ENCODE results near the gene ZNF467. TPM values are rescaled to one million over a fixed set of nuclear protein-coding genes. Genes with fewer than 3 reads are reported as not detected.

The ZNF467 gene
- total and polyA plus RNA-seq, 2 experiments from 2014 or later = 0.10 to 0.40 TPM

DNA sequence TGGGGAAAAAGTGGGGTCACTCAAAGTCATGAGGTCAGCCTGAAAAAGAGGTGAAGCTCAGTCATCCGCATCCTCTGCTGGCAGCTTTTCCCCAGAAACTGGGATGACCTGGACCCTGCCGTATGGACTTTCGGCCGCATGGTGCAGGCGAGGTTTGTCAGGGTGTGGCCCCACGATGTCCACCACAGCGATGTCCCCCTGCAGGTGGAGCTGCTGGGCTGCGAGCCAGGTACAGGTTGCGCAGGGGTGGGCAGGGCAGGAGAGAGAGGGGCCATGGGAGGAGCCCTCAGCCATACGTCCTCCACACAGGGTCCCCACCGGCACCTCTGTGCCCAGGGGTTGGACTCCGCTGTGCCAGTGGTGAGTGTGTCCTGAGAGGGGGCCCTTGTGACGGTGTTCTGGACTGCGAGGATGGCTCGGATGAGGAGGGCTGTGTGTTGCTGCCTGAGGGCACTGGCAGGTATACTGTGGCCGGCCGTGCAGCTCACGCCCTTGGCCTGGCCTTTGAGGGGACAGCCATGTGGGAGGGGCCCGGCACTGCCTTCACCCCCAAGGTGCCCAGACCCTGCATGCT is 23.0 kb upstream of the ZNF467 start (continued):
- TF ChIP-seq, protein P1, sequence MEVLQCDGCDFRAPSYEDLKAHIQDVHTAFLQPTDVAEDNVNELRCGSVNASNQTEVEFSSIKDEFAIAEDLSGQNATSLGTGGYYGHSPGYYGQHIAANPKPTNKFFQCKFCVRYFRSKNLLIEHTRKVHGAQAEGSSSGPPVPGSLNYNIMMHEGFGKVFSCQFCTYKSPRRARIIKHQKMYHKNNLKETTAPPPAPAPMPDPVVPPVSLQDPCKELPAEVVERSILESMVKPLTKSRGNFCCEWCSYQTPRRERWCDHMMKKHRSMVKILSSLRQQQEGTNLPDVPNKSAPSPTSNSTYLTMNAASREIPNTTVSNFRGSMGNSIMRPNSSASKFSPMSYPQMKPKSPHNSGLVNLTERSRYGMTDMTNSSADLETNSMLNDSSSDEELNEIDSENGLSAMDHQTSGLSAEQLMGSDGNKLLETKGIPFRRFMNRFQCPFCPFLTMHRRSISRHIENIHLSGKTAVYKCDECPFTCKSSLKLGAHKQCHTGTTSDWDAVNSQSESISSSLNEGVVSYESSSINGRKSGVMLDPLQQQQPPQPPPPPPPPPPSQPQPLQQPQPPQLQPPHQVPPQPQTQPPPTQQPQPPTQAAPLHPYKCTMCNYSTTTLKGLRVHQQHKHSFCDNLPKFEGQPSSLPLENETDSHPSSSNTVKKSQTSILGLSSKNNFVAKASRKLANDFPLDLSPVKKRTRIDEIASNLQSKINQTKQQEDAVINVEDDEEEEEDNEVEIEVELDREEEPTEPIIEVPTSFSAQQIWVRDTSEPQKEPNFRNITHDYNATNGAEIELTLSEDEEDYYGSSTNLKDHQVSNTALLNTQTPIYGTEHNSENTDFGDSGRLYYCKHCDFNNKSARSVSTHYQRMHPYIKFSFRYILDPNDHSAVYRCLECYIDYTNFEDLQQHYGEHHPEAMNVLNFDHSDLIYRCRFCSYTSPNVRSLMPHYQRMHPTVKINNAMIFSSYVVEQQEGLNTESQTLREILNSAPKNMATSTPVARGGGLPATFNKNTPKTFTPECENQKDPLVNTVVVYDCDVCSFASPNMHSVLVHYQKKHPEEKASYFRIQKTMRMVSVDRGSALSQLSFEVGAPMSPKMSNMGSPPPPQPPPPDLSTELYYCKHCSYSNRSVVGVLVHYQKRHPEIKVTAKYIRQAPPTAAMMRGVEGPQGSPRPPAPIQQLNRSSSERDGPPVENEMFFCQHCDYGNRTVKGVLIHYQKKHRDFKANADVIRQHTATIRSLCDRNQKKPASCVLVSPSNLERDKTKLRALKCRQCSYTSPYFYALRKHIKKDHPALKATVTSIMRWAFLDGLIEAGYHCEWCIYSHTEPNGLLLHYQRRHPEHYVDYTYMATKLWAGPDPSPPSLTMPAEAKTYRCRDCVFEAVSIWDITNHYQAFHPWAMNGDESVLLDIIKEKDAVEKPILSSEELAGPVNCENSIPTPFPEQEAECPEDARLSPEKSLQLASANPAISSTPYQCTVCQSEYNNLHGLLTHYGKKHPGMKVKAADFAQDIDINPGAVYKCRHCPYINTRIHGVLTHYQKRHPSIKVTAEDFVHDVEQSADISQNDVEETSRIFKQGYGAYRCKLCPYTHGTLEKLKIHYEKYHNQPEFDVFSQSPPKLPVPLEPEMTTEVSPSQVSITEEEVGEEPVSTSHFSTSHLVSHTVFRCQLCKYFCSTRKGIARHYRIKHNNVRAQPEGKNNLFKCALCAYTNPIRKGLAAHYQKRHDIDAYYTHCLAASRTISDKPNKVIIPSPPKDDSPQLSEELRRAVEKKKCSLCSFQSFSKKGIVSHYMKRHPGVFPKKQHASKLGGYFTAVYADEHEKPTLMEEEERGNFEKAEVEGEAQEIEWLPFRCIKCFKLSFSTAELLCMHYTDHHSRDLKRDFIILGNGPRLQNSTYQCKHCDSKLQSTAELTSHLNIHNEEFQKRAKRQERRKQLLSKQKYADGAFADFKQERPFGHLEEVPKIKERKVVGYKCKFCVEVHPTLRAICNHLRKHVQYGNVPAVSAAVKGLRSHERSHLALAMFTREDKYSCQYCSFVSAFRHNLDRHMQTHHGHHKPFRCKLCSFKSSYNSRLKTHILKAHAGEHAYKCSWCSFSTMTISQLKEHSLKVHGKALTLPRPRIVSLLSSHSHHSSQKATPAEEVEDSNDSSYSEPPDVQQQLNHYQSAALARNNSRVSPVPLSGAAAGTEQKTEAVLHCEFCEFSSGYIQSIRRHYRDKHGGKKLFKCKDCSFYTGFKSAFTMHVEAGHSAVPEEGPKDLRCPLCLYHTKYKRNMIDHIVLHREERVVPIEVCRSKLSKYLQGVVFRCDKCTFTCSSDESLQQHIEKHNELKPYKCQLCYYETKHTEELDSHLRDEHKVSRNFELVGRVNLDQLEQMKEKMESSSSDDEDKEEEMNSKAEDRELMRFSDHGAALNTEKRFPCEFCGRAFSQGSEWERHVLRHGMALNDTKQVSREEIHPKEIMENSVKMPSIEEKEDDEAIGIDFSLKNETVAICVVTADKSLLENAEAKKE (CRISPR knock-in tag; IDR thresholded peaks at IDR 0.05) = no peak
- no peak for TF ChIP-seq ZNF114 (CRISPR knock-in tag; IDR thresholded peaks at IDR 0.05)
- TF ChIP-seq NANOG (IDR thresholded peaks at IDR 0.05; ENCODE audit: borderline replicate concordance) = no peak
- TF ChIP-seq POLR2AphosphoS5 (IDR thresholded peaks at IDR 0.05; ENCODE audit: low read depth) = no peak
- TF ChIP-seq, protein P2, sequence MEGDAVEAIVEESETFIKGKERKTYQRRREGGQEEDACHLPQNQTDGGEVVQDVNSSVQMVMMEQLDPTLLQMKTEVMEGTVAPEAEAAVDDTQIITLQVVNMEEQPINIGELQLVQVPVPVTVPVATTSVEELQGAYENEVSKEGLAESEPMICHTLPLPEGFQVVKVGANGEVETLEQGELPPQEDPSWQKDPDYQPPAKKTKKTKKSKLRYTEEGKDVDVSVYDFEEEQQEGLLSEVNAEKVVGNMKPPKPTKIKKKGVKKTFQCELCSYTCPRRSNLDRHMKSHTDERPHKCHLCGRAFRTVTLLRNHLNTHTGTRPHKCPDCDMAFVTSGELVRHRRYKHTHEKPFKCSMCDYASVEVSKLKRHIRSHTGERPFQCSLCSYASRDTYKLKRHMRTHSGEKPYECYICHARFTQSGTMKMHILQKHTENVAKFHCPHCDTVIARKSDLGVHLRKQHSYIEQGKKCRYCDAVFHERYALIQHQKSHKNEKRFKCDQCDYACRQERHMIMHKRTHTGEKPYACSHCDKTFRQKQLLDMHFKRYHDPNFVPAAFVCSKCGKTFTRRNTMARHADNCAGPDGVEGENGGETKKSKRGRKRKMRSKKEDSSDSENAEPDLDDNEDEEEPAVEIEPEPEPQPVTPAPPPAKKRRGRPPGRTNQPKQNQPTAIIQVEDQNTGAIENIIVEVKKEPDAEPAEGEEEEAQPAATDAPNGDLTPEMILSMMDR (conservative IDR thresholded peaks at IDR 0.05; ENCODE audit: low read depth in 2 of 2) = peak; percentile 34 to 72

DNA sequence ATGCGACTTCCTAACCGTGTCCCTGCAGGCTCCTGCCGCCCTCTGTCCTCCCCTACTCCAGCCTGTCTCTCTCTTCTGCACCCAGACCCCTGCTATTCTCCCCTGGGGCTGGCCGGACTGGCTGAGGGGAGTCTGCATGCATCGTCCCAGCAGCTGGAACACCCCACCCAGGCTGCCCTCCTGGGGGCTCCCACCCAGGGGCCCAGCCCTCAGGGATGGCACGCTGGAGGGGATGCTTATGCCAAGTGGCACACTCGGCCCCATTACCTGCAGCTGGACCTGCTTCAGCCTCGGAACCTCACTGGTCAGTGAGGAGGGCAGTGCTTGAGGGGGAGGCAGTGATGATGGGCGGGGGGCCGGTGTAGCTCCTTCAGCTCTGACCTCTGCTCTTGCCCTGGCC is 21.7 kb upstream of the ZNF467 start:
- H3K4me3 ChIP-seq = no peak overlapping the region
- H3K36me3 ChIP-seq (ENCODE audit: insufficient read depth) = no peaks in the 10 kb centered on the region
- ATAC-seq (no peak), DNase-seq (ENCODE audit: low spot score) (no peak)
- no peaks in the 10 kb centered on the region for H3K79me2 ChIP-seq (replicated peaks; ENCODE audit: insufficient read depth)
- H3K4me3 Mint-ChIP-seq = no peak overlapping the region
- no peaks in the 10 kb centered on the region for H3K36me3 Mint-ChIP-seq (ENCODE audit: low read depth)
- peaks cover 24% of the 10 kb centered on the region for H3K27me3 Mint-ChIP-seq (ENCODE audit: insufficient read depth, low read depth, poor library complexity)
- H3K4me1 ChIP-seq (ENCODE audit: insufficient read depth) = no peaks in the 10 kb centered on the region
- H3K4me2 ChIP-seq = no peak overlapping the region
- H3K27ac ChIP-seq (ENCODE audit: low read depth) = no peak overlapping the region
- H3K27ac Mint-ChIP-seq = no peak overlapping the region
- H3K9me2 ChIP-seq (ENCODE audit: insufficient read depth) = no peaks in the 10 kb centered on the region
- H4K20me1 ChIP-seq (replicated peaks; ENCODE audit: insufficient read depth) = no peaks in the 10 kb centered on the region
- H3K9me3 Mint-ChIP-seq = no peaks in the 10 kb centered on the region
- H3F3A ChIP-seq (replicated peaks; ENCODE audit: low read depth) = no peaks in the 10 kb centered on the region
- H3K4me1 Mint-ChIP-seq = peaks cover 6% of the 10 kb centered on the region; the same call in 2 of the 3 replicates
- H3K27me3 ChIP-seq (ENCODE audit: insufficient read depth) = peaks cover 11% of the 10 kb centered on the region
- no peak overlapping the region for H2AFZ ChIP-seq
- TF ChIP-seq POLR2AphosphoS5 (IDR thresholded peaks at IDR 0.05; ENCODE audit: low read depth) (no peak), STAT1 (IDR thresholded peaks at IDR 0.05; ENCODE audit: unreplicated experiment) (no peak)
- TF ChIP-seq, protein P3, sequence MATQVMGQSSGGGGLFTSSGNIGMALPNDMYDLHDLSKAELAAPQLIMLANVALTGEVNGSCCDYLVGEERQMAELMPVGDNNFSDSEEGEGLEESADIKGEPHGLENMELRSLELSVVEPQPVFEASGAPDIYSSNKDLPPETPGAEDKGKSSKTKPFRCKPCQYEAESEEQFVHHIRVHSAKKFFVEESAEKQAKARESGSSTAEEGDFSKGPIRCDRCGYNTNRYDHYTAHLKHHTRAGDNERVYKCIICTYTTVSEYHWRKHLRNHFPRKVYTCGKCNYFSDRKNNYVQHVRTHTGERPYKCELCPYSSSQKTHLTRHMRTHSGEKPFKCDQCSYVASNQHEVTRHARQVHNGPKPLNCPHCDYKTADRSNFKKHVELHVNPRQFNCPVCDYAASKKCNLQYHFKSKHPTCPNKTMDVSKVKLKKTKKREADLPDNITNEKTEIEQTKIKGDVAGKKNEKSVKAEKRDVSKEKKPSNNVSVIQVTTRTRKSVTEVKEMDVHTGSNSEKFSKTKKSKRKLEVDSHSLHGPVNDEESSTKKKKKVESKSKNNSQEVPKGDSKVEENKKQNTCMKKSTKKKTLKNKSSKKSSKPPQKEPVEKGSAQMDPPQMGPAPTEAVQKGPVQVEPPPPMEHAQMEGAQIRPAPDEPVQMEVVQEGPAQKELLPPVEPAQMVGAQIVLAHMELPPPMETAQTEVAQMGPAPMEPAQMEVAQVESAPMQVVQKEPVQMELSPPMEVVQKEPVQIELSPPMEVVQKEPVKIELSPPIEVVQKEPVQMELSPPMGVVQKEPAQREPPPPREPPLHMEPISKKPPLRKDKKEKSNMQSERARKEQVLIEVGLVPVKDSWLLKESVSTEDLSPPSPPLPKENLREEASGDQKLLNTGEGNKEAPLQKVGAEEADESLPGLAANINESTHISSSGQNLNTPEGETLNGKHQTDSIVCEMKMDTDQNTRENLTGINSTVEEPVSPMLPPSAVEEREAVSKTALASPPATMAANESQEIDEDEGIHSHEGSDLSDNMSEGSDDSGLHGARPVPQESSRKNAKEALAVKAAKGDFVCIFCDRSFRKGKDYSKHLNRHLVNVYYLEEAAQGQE (IDR thresholded peaks at IDR 0.05; ENCODE audit: unreplicated experiment) = no peak
- TF ChIP-seq, protein P2 (conservative IDR thresholded peaks at IDR 0.05; ENCODE audit: low read depth in 2 of 2) = no peak
